ENCODE data around the gene GPC3. TPM values are rescaled to one million over a fixed set of nuclear protein-coding genes. Genes with fewer than 3 reads are reported as not detected.

GPC3 gene
- polyA plus RNA-seq, 1 of the 3 experiments (the other 2 are of a cell fraction) = 1.4 TPM

- no peak for TF ChIP-seq ZBTB33 (IDR thresholded peaks at IDR 0.05; ENCODE audit: borderline replicate concordance, low read depth)
These were observed 135.7 kb downstream of the GPC3 start (continued) for GRCh38 chrX:133849676-133850075.

GRCh38 chrX:133847340-133847994, 137.9 kb downstream of the GPC3 start:
- Histone ChIP-seq H3K4me1 (ENCODE audit: control insufficient read depth in 1 of 2, insufficient read depth in 2 of 2, low read depth in 1 of 2, low read length in 1 of 2) (no peaks in the 10 kb centered on the region), H2AFZ (ENCODE audit: low read depth) (0 out of 2 replicates have a peak overlapping the region, but pooled peaks have one; percentile 8), H3K36me3 (replicated peaks in 1 of 2; ENCODE audit: control insufficient read depth in 1 of 2, insufficient read depth in 2 of 2, low read length in 1 of 2) (no peaks in the 10 kb centered on the region), H3K4me2 (0 out of 2 replicates have a peak overlapping the region, but pooled peaks have one; percentile 22), H3K27ac (ENCODE audit: low read depth in 2 of 2, low read length in 1 of 2) (peak overlapping the region in 1 of 2 experiments; percentile 25; a peak in 1 of 4 replicates), H3K79me2 (ENCODE audit: insufficient read depth) (no peaks in the 10 kb centered on the region), H3F3A (replicated peaks; ENCODE audit: insufficient read depth) (no peaks in the 10 kb centered on the region), H3K27me3 (ENCODE audit: insufficient read depth) (no peaks in the 10 kb centered on the region), H4K20me1 (ENCODE audit: insufficient read depth) (no peaks in the 10 kb centered on the region), H3K9ac (no peak overlapping the region), H3K9me3 (no peaks in the 10 kb centered on the region), H3K9me2 (no peaks in the 10 kb centered on the region), H3K4me3 (ENCODE audit: low read depth in 2 of 2, low read length in 1 of 2) (no peak overlapping the region)
- POLR2A ChIA-PET = no interaction called here
- no peak for TF ChIP-seq SMC3 (IDR thresholded peaks at IDR 0.05; ENCODE audit: low read depth, low read length)
- no peak for TF ChIP-seq USF1 (IDR thresholded peaks at IDR 0.05; ENCODE audit: borderline replicate concordance, low read depth)
- TF ChIP-seq MEF2A (IDR thresholded peaks at IDR 0.05; ENCODE audit: borderline replicate concordance, low read depth) = no peak
- TF ChIP-seq USF2 (IDR thresholded peaks at IDR 0.05; ENCODE audit: borderline replicate concordance, low read depth, low read length) = no peak
- TF ChIP-seq TAF1 (IDR thresholded peaks at IDR 0.05; ENCODE audit: borderline replicate concordance, low read depth, low read length) = no peak
- 46% methylated on average over 6 of the region's 6 CpGs for WGBS (ENCODE audit: low lambda C conversion rate)
- CTCF ChIA-PET = interaction anchor here (1.1 kb wide), 1 partner anchor 9 kb away, joined by 5 read pairs; no protein-coding TSS in a partner anchor
- no peak for DNase-seq

GRCh38 chrX:133846311-133846710, 139.1 kb downstream of the GPC3 start:
- ChIA-PET POLR2A (no interaction called here), CTCF (interaction anchor here (2.1 kb wide), 1 partner anchor 54 kb away, joined by 5 read pairs; no protein-coding TSS in a partner anchor)
- WGBS (ENCODE audit: low lambda C conversion rate) = 9% methylated on average over 2 of the region's 2 CpGs
- H3K4me3 ChIP-seq (ENCODE audit: low read depth in 2 of 2, low read length in 1 of 2) = no peak overlapping the region
- H3K4me1 ChIP-seq (ENCODE audit: control insufficient read depth in 1 of 2, insufficient read depth in 2 of 2, low read depth in 1 of 2, low read length in 1 of 2) = no peaks in the 10 kb centered on the region
- no peak overlapping the region for H3K27ac ChIP-seq (ENCODE audit: low read depth in 2 of 2, low read length in 1 of 2)
- peak overlapping the region; percentile 40; the same call in 1 of the 2 replicates for H2AFZ ChIP-seq (ENCODE audit: low read depth)
- no peaks in the 10 kb centered on the region for H3K79me2 ChIP-seq (ENCODE audit: insufficient read depth)
- no peaks in the 10 kb centered on the region for H3K27me3 ChIP-seq (ENCODE audit: insufficient read depth)
- no peaks in the 10 kb centered on the region for H4K20me1 ChIP-seq (ENCODE audit: insufficient read depth)
- no peaks in the 10 kb centered on the region for H3K36me3 ChIP-seq (replicated peaks in 1 of 2; ENCODE audit: control insufficient read depth in 1 of 2, insufficient read depth in 2 of 2, low read length in 1 of 2)
- H3K9me3 ChIP-seq = no peaks in the 10 kb centered on the region
- H3F3A ChIP-seq (replicated peaks; ENCODE audit: insufficient read depth) = no peaks in the 10 kb centered on the region
- DNase-seq = no peak
- H3K9ac ChIP-seq = no peak overlapping the region
- H3K4me2 ChIP-seq = no peak overlapping the region
- no peaks in the 10 kb centered on the region for H3K9me2 ChIP-seq
- TF ChIP-seq CHD2 (IDR thresholded peaks at IDR 0.05; ENCODE audit: low read length, partially characterized antibody) (no peak), TCF12 (IDR thresholded peaks at IDR 0.05) (no peak), ELF1 (IDR thresholded peaks at IDR 0.05) (no peak), USF1 (IDR thresholded peaks at IDR 0.05; ENCODE audit: borderline replicate concordance, low read depth) (no peak), GABPA (IDR thresholded peaks at IDR 0.05; ENCODE audit: low read depth) (no peak), SMC3 (IDR thresholded peaks at IDR 0.05; ENCODE audit: low read depth, low read length) (no peak), FOXJ3 (CRISPR knock-in tag; IDR thresholded peaks at IDR 0.05) (no peak), EP300 (IDR thresholded peaks at IDR 0.05; ENCODE audit: borderline replicate concordance in 1 of 2, low read depth in 1 of 2, low read length in 1 of 2) (no peak), RXRA (IDR thresholded peaks at IDR 0.05; ENCODE audit: borderline replicate concordance, low read depth) (no peak), REST (IDR thresholded peaks at IDR 0.05; ENCODE audit: low read depth, low read length) (no peak), POLR2AphosphoS5 (IDR thresholded peaks at IDR 0.05; ENCODE audit: low read depth, low read length) (no peak), NFIC (IDR thresholded peaks at IDR 0.05; ENCODE audit: borderline replicate concordance) (no peak), MEF2A (IDR thresholded peaks at IDR 0.05; ENCODE audit: borderline replicate concordance, low read depth) (no peak), FOXM1 (IDR thresholded peaks at IDR 0.05; ENCODE audit: low read depth) (no peak)

Data from SK-N-SH (cell line).